Right ventricle myocardium superior (tissue), 1 donor: ENCODE results near the gene DMRTB1. TPM values are rescaled to one million over a fixed set of nuclear protein-coding genes. Genes with fewer than 3 reads are reported as not detected.

ENCODE experiments used
- ATAC-seq: fragments of 200-7000 bp; cut with Tn5 transposase; one replicate; pipeline ENCODE4 v1.9.1; 2020; ENCODE audit warnings: mild to moderate bottlenecking; ENCODE audit not compliant: poor library complexity
- DNase-seq: peaks from one replicate; pipeline ENCODE4 v3.0.0-alpha.2; 2020
- intact Hi-C: fragments of 100-400 bp; cut with DNase I; formaldehyde crosslinking; loops from one replicate; pipeline ENCODE4 v1.11.2; 2022
- total RNA-seq: library from RNA; stranded (reverse); fragmentation: NEBNext Ultra II Directional; extraction: Animal tissue kit (Norgen Biotek cat#: 25700); gene quantifications from one replicate; pipeline ENCODE4 v1.2.1, GENCODE V29; 2021
- donor health status: DM: no; HTN: yes; CAD: no; lungs with severe emphysema.

DMRTB1 gene
- total RNA-seq, 1 donor from 2014 or later: not detected

GRCh38 chr1:53514436-53514835, 55.2 kb downstream of the DMRTB1 start:
- intact Hi-C loops: no loop called here
- DNase-seq: no peak
- ATAC-seq: no peak

- intact Hi-C loops: no loop called here
- ATAC-seq: no peak
- no peak for DNase-seq
Observed at GRCh38 chr1:53516181-53516580, 57.0 kb downstream of the DMRTB1 start.

Other genes with a start within 250 kb of the DMRTB1 start
- gene CZIB, start 238.8 kb upstream of the DMRTB1 start, total RNA-seq: 58.3 TPM
- gene MAGOH, start 220.9 kb upstream of the DMRTB1 start, total RNA-seq: 24.3 TPM
- 1.5 TPM for gene LRP8, start 131.3 kb upstream of the DMRTB1 start, total RNA-seq